T1000 (cell line): Measurements from ENCODE around the gene PPIL4.
"Not testable (repeated sequence)": the region's sequence is repeated elsewhere in the genome, so short reads cannot be mapped to it uniquely, and the experiment has no call there.

Experiments
- DNase-seq: peaks from one replicate; lab custom pipeline; 2025; ENCODE audit warnings: mixed read lengths; lab: John Stamatoyannopoulos, UW

PPIL4 gene

DNA sequence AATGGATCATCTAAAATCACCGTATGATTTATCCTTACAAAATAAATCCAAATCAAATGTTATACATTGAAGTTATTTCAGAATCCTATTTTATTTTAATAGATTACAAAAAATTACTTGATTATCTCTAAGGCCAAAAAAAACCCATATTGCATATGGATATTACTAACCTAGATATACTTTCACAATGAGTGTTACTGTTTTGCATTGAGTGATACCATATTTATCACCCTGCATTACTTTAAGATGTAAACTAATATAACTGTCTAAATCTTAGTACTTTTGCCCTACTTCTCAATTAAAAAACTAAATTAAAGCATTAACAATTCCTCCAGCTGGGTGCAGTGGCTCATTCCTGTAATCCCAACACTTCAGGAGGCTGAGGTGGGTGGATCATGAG lies 11.1 kb downstream of the PPIL4 start:
- no peak for DNase-seq

DNA sequence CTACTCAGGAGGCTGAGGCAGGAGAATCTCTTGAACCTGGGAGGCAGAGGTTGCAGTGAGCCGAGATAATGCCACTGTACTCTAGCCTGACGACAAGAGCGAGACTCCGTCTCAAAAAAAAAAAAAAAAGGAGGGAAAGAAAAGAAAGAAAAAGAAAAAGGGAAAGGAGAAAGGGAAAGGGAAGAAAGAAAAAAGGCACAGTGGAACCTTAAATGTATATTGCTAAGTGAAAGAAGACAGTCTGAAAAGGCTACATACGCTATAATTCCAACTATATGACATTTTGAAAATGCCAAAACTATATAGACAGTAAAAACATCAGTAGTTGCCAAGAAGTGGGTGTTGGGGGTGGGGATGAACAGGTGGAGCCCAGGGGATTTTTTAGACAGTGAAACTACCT lies 16.2 kb downstream of the PPIL4 start:
- DNase-seq = no peak

DNA sequence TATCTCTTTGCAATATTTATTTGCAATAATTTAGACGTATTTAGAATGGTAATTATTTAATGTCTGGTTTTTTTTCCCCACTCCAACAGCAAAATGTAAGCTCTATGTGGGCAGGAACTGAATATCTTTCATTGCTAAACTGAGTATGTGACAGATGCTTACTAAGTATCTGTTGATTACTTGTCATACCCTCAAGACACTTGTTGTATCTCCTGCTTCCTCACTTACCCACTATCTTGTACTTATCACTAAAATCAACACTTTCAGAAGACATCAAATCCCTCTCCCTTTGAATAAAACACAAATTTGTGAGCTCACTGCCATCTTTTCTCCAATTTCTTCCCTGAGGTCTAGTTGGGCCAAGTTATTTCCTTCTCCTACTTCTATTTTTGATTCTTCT lies 30.3 kb downstream of the PPIL4 start:
- DNase-seq = no peak

DNA sequence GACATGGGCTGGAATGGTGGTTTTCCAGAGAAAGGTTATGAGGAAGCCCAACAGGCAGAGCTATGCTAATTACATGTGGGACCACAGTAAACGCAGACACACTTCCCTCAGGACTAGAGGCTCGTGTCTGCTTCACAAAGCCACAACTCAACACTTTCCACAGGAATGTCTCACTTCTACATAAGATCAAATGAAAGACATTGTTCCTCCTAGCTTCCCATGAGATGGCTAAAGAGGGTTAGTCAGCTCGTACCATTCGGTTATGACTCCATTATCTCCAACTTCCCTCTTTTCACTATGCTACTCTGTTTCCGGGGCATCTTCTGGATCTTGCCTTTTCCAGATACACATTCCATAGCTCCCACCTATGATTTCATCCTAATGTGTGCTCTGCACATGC lies 31.9 kb downstream of the PPIL4 start:
- DNase-seq = no peak

DNA sequence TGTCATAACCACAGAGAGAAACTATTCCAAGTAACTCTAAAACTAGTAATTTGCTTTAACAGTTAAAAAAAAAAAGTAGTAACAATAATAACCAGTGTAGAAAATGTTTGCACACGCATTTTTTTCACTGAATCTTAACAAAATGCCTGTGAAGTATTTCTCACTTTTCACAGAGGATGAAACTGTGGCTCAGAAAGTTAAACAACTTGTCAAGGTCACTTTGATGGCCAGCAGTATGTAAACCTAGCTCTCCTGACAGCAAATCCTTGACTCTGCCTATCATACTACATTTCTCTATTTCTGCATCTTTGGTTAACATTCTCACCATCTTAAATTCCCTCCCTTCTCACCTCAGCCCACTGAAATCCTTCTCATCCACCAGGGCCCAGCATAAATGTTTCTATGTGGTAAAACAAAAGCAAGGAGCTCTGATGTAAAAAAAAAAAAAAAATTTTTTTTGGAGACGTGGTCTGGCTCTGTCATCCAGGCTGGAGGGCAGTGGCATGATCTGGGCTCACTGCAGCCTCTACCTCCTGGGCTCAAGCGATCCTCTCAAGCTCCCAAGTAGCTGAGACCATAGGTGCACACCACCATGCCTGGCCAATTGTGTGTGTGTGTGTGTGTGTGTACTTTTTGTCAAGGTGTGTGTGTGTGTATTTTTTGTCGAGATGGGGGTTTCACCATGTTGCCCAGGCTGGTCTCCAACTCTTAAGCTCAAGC lies 34.9 kb downstream of the PPIL4 start:
- DNase-seq = no peak

DNA sequence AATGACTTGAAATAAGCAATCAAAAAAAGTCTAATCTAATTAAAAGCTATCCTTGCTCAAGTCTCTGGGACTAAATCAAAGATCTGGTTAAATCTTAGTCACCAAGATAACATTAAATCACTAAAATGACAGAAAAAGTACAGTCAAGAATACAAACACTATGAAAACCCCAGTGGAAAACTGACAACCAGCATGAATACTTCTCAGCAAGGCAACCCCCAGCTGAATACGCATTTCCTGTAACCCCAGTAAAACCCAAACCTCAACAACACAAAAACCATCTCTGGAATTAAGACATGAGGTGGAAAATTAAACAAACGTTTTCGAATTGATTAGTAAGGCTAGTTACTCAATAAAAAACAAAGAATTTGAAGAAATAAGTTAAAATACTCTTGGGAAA lies 37.4 kb downstream of the PPIL4 start:
- DNase-seq = no peak

DNA sequence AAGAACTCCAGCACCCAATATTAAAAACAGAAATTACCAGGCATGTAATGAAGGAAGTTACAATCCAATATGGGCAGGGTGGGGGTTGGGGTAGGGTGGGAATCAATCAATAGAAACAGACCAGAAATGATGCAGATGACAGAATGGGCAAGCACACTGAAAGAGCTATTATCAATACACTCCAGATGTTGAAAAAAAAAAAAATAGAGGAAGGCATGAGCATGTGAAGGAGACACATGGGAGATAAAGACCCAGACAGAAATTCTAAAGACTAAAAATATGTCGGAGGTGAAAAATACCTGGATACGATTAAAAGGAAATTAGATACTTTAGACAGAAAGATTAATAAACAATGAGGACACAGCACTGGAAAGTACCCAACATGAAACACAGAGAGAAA lies 42.0 kb downstream of the PPIL4 start:
- DNase-seq = no peak

DNA sequence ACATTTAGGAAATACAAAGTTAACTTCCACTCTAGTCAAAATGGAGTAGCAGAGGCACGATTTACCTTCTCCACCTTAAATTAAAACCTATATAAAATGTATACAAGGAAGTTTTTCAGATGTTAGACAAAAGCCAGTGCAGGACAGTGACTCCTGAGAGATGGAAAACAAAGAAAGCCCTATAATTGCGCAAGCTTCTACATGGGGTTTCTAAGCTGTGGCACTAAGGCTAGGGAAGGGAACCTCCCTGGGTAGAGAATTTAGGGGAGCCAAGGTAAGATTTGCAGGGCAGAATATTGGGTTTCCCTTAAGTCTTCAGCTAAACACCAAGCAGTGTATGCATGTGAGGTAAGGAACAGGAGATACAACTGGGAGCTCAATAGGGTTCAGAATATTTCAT lies 42.6 kb downstream of the PPIL4 start:
- no peak for DNase-seq

DNA sequence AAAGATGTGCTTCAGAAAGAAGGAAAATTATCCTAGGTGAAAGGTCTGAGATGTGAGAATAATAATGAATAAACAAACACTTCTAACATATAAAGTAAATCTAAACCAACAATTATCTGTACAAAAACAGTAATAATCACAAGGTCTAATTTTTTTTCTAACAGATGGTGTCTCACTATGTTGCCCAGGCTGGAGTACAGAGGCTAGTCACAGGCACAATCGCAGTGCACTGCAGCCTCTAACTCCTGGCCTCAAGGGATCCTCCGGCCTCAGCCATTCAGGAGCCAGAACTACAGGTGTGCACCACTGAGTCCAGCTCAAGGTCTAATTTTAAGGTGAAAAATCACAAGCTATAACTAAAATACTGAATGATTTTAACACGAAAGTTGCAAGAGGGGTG lies 44.1 kb downstream of the PPIL4 start:
- no peak for DNase-seq

DNA sequence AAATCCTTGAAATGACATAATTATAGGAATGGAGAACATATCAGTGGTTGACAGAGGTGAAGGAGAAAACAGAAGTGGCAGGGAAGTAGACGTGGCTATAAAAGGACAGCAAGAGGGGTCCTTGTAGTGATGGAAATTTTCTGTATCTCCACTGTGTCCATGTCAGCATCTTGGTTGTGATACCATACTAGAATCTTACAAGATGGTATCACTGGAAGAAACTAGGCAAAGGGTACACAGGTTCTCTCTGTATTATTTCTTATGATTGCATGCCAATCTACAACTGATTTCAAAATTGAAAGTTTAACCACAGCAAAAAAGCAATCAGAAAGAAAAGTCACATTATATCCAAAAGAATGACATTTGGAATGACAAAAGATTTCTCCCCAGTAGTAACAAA lies 44.6 kb downstream of the PPIL4 start:
- DNase-seq = no peak

DNA sequence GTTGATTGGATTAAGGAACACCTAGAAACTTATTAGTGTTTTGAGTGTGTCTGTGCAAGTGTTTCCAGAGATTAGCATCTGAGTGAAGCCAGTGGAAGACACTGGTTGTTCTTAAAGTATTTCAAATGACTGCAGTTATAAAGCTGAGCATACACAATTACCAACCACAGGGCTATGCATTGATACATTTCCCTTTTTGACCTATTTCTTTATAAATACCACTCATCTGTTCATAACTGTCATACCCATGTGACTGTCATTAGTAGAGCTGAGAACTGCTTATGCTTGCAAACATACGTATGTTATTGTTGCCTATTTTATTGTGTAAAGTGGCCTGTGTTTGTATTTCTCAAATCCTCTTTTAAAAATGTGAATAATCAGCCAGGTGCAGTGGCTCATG lies 45.7 kb downstream of the PPIL4 start:
- no peak for DNase-seq

DNA sequence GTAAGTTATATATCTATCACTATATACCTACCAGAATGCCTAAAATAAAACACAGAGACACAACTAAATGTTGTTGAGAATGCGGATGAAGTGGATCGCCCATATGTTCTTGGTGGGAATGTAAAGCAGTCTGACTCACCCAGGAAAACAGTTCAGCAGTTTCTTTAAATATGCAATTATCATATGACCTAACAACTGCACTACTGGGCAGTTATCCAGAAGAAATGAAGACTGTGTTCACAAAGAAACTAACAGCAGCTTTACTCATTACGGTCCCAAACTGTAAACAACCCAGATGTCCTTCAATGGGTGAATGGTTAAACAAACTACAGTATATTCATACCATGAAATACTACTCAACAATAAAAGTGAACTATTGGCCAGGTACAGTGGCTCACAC lies 46.8 kb downstream of the PPIL4 start:
- DNase-seq = no peak

DNA sequence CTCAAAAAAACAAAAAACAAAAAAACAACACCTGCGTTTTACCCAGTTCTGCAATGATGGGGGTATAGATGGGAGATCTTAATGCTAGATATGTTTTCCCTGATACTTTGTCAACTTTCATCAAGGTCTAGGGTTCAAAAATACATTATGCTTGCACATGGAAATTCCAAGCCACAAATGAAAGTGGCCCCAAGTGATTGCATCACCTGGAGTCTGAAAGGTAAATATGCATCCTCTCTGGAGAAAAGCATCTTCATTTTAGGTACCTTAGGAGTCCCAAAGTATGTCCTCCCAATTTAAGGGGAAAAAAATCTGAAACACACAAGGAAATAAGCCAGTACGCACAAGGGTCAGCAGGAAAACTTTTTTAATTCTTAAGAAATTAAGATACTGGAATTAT lies 48.5 kb downstream of the PPIL4 start:
- DNase-seq = no peak

DNA sequence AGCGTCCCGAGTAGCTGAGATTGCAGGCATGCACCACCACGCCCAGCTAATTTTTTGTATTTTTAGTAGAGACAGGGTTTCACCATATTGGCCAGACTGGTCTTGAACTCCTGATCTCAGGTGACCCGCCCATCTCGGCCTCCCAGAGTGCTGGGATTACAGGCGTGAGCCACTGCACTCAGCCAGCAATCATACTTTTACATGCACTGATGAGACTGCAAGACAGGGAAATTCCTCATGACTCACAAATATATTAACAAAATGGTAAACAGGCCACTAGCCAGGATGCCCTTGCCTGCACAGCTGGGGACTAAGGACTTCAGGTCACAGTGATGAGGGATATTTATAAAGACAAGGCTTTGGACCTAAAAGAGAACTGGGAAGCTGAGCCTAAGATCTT lies 49.2 kb downstream of the PPIL4 start:
- DNase-seq = peak; percentile 38

DNA sequence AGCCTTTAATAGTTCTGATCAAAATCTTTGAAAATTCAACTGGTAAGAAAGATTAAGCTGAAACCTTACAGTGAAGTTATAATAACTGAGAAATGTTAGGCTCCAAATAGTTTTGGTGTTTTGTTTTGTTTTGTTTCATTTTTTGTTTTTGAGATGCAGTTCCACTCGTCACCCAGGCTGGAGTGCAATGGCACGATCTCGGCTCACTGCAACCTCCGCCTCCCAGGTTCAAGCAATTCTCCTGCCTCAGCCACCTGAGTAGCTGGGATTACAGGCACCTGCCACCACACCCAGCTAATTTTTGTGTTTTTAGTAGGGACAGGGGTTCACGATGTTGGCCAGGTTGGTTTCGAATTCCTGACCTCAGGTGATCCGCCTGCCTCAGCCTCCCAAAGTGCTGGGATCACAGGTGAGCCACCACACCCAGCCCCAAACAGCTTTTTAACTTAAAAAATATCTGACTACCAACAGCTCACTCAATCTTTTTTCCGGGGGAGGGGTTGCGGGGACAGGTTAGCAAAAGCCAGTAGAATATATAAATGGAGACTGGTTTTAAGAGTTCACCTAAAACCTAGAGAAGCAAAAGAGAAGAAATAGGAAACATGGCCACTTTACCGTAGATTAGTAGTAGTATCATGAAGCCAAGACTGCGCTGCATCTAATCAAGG lies 50.4 kb downstream of the PPIL4 start:
- DNase-seq = not testable (repeated sequence)

DNA sequence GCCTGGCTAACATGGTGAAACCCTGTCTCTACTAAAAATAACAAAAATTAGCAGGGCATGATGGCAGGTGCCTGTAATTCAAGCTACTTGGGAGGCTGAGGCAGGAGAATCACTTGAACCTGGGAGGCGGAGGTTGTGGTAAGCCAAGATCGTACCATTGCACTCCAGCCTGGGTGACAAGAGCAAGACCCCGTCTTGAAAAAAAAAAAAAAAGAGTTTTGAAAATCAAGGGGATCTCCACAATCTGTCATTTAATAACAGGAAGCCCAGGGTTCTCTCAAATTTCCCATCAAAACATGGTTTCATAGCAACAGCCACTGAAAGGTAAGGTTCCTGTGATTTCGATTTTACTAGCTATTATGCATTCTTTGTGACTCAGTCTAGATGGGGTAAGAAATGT lies 51.0 kb downstream of the PPIL4 start:
- DNase-seq = not testable (repeated sequence)

DNA sequence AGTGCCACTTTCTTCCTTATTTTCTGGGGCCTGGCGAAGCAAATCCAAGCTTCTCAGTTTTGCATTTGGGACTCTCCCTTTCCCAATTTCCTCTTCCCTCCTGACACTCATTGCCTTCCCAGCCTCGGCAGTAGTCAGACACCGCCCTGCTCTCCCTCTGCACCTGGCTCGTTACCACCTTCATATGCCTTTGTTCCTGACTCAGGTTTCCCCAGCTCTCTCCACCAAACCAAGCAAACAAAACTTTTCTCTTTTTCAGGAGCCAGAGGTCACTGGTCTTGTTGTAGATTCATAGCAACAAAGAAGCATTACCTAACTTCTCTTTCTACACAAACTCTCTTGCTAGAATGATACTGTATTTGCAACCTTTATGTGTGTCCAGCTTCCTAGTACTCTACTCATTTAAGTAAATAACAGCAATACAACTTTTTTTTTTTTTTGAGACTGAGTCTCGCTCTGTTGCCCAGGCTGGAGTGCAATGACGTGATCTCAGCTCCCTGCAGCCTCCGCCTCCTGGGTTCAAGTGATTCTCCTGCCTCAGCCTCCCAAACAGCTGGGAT lies 52.0 kb downstream of the PPIL4 start:
- DNase-seq = no peak

DNA sequence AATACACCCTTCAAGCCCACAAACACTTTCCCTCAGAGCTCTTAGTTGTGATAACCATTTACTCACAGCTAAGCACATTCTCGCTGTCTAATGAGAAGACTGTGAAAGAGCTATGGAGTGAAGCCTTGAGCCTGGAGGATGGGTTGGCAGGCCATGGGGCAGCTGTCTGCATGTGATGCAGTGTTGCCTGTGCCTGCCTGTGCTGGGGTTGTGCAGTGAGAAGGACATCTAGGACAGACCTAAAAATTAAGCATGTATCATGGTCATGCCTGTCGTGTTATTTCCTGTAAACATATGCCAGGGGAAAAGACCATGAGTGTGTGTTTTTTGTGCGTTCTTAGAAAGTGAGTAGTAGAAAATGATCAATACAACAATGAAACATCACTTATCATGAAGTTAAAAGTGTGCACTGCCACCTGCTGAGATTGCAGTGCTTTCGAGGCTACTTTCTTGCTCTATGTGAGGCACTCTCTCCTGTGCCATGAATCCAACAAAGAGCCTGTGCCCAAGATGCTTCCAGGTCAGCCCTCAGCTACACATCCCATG lies 53.0 kb downstream of the PPIL4 start:
- DNase-seq = no peak

DNA sequence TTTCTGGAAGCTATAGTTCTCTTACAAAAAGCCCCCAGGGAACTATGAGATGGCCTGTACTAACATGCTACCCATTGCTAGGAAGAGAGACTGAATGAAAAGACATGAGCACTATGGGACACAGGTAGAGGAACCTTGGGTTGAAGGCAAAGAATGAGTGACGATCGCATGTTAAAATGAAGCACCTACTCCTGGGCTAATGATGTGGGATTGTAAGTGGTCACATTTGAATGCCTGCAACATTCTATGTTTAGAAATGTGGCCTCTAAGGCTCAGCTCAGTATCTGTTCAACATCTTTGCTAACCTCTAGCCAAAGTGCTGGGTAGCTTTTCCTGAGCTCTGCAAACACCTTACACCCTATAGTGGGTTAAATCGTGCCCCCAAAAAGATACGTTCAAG lies 55.9 kb downstream of the PPIL4 start:
- DNase-seq = no peak

DNA sequence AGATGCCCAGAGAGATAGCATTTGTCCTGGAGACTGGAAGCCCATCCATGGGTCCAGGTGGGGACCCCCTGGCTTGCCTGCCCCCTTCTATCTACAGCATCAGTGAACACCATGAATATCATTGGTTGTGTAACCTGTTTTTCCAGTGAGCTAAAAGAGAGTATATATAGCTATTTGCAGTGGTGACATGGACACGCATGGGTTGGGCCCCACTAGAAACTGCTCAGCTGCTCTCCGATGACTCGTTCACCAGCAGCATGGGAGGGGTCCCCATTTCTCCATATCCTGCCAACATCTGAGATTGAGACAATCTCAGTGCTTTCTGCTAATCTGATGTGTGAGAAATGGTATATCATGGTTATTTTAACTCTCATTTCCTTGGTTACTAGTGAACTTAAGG lies 57.0 kb downstream of the PPIL4 start:
- no peak for DNase-seq

DNA sequence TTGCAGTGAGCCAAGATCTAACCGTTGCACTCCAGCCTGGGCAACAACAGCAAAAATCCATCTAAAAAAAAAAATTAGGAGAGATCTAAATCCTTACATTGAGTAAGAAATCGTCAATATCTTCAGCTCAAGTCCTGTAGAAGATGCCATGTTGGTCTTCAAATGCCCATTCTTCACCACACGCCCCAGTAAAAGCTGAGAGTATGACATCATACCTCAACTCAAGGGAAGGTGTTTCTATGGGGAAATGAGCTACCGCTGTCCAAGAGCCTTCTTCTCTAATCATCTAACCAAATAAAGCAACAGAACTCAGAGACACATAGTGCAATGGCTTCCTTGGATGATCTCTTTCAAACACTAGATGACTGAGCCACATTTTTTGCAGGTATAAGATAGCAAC lies 58.5 kb downstream of the PPIL4 start:
- DNase-seq = no peak

DNA sequence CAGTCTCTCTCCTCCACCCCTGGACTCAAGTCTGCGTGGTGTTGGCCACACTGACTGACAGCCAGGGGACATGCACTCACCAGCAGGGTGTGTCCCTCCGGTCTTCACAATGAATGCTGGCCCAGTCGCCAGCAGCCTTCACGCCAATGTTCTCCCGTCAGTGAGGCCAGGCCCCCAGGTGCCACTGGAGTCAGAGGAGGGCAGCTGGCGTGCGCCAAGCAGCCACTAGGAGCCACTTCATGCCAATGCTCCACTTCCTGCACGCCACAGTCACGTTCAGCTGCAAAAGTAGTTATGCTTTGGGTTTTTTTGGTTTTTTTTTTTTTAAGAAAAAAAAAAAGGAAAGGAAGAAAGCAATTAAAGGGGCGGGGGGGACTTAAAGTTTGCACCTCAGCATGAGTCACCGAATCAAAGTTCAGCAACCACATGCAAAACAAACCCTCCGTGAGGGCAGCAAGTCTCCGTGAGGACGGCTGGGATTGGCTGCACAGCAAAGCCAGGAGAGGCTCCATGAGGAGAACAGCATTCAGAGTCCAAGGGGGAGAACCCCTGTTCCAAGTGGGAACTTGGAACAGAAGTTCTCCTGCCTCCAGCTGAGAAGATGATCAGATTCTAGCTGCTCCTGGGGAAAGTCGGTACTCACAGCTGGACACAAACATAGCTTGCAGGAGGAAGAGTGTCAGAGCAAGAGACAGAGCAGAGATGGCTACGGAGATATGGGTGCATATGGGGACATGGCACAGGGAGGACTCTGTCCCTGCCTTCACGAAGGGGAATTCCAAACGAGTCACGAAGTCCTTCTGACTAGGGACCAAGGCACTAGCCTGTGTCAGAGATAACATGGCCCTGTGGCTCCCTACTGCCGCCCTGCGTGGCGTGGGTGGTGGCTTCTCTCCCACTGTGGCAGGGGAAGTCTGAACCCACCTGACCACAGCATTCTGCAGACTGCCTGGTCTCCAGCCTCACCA lies 60.8 kb downstream of the PPIL4 start, which contains the start of gene ZC3H12D:
TSS of gene ZC3H12D (minus strand) at position 282 of the 968 bp plus-strand sequence. CDS start 10,471 bp downstream, outside the sequence.
- DNase-seq = peak; percentile 44
